C4-2B (cell line): Measurements from ENCODE around the gene GNAZ.
"Not testable (repeated sequence)": the region's sequence is repeated elsewhere in the genome, so short reads cannot be mapped to it uniquely, and the experiment has no call there.

Source experiments
- H3K27ac ChIP-seq: fragments of 450-650 bp; 2 replicates; pipeline ENCODE4 v1.5.1; 2017
- CTCF ChIP-seq: fragments of 450-650 bp; conservative IDR thresholded peaks from 2 replicates; pipeline ENCODE4 v1.5.1; 2017; ENCODE audit warnings: mild to moderate bottlenecking
- ZFX ChIP-seq: fragments of 450-650 bp; IDR thresholded peaks from 2 replicates; pipeline ENCODE4 v1.6.1; 2017

GNAZ gene

DNA sequence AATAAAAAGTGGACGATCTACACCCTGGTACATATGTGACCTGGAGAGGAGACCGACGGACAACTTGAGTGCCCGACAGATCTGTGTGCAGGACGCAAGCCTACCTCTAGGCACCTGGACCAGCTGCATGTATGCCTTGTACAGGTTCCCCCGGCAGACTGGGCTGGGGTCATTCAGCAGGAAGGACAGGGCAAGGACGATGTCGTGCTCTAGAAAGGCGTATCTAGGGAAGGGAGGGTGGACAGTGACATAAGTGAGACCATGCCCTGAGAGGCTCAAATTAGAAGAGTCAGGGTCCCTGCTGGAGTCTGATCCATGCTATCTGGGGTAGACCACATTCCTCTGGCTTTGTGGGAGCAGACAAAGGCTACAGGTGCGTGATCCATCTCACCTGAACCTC, 63.6 kb downstream of the GNAZ start:
- H3K27ac ChIP-seq = no peak overlapping the region
- TF ChIP-seq CTCF = no peak
- TF ChIP-seq ZFX = no peak

GRCh38 chr22:23136991-23137390, 66.7 kb downstream of the GNAZ start:
- not testable (repeated sequence) for H3K27ac ChIP-seq

DNA sequence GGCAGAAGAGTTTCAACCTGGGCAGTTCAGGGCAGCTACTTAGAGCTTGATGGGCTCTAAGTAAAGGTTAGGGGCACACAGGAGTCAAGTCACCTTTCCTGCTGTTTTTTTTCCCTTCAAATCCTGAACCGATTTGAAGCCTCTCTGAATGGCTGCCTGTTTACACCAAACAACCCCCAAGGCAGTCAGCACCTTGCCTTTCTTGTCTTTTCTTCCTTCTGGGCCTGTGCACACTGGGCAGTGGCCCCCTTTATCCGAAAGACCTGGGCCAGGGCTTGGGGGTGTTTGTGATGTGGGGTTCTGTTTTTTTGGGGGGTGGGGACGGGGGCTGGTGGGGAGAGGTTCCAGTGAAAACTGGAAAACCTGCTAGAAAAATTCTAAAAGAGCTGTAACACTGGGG, 67.1 kb downstream of the GNAZ start:
- TF ChIP-seq ZFX (no peak), CTCF (no peak)
- no peak overlapping the region for H3K27ac ChIP-seq

DNA sequence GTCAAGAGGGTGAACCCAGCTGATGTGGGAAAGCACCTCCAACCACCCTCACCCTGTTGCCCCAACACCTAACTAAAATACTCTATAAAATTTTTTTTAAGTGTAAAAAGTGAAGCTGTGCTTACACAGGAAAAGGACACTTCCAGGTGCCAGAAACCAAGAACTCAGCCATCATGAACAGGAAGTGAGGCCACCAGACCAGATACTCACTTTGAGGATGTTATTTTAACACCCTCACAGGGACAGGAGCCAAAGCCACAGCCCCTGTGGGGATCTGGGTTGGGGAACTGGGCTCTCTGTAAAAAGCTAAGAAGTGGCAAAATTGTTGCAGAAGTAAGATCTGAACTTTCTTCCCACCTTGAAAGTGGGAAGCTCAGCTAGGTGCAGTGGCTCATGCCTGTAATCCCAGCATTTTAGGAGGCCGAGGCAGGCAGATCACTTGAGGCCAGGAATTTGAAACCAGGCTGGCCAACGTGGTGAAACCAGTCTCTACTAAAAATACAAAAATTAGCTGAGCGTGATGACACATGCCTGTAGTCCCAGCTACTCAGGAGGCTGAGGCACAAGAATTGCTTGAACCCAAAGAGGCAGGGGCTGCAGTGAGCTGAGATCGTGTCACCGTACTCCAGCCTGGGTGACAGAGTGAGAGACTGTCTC, 67.7 kb downstream of the GNAZ start:
- H3K27ac ChIP-seq = no peak overlapping the region
- TF ChIP-seq ZFX = no peak
- no peak for TF ChIP-seq CTCF

DNA sequence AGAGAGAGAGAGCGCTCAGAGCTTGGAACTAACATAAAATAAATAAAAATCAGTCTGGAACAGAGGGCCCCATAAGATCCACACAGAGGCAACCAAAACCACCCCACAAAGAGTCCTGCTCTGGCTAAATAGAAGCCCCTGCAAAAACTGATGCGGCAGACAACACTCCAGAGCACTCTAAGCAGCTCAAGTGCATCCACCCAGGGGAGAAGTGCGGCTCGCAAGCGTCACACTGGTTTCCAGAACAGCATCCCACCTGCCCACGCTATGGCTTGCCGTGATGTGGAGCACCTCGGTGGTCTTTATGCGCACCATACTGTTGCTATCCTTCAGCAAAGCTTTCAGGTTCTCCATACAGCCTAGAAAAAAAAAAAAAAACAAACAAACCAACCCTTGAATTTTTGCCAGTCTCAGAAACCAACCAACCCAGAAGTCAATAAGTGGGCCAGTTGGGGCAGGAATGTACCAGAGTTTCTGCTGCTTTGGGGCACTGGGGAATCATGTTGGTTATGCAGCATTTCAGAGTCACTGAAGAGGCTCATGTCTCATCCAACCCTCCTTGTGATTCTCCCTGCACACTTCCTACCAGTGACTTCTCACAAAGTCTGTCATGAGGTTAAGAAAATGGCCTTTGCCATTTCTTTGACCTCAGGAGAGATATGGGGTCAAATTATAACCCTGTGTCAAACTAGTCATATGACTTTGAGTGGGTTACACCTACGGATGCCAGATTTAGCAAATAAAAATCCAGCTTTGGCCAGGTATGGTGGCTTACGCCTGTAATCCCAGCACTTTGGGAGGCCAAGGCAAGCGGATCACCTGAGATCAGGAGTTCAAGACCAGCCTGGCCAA, 68.5 kb downstream of the GNAZ start:
- no peak overlapping the region for H3K27ac ChIP-seq

DNA sequence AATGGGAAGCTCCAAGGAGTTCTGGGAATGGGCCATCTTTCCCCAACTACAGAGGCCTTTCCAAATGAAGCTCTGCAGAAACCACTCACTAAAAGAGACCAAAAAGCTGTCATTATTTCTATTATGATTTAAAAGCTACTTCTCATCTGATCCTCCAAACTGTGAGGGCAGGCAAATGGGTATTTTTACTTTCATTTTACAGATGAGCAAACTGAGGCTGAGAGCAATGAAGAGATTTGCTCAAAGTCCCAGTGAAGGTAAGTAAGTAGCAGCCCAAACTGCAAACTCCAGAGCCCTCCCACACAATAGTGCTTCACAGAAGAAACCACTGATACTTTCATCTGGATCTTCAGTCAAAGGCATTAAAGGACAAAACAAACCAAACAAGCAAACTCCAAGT, 70.1 kb downstream of the GNAZ start:
- no peak for TF ChIP-seq ZFX
- TF ChIP-seq CTCF = no peak
- no peak overlapping the region for H3K27ac ChIP-seq

More for the DNA sequence above, 68.5 kb downstream of the GNAZ start:
- TF ChIP-seq ZFX (no peak), CTCF (no peak)

- no peak for TF ChIP-seq CTCF
- TF ChIP-seq ZFX = no peak
- peak overlapping the region; percentile 7; the same call in 1 of the 2 replicates for H3K27ac ChIP-seq
Observed at GRCh38 chr22:23142546-23143105, 72.3 kb downstream of the GNAZ start.
